Thymus (tissue), 11 donors: ENCODE results near the gene LTO1. TPM values are rescaled to one million over a fixed set of nuclear protein-coding genes. Genes with fewer than 3 reads are reported as not detected.

Experiments used
- DNase-seq, 9 donors: peaks; one replicate each; pipeline ENCODE4 v3.0.0-alpha.2; 2013; ENCODE audit warnings: low spot score in 9 of 9, low read depth in 6 of 9, missing footprints in 1 of 9
- H3K27ac ChIP-seq, 2 donors: one replicate each; pipeline ENCODE4 v1.5.1; 2013; ENCODE audit warnings: control low read depth in 1 of 2, low read depth in 1 of 2, low read length in 1 of 2, mild to moderate bottlenecking in 1 of 2, moderate library complexity in 1 of 2
- H3K27me3 ChIP-seq, 2 donors: one replicate each; pipeline ENCODE4 v1.5.1; 2013; ENCODE audit warnings: low read length in 1 of 2; ENCODE audit not compliant: control insufficient read depth in 2 of 2, insufficient read depth in 1 of 2
- H3K36me3 ChIP-seq, 2 donors: one replicate each; pipeline ENCODE4 v1.5.1; 2013; ENCODE audit warnings: low read length in 1 of 2, mild to moderate bottlenecking in 1 of 2, moderate library complexity in 1 of 2; ENCODE audit not compliant: control insufficient read depth in 2 of 2, insufficient read depth in 2 of 2
- H3K4me1 ChIP-seq, 2 donors: one replicate each; pipeline ENCODE4 v1.5.1; 2013; ENCODE audit warnings: low read length in 2 of 2; ENCODE audit not compliant: control insufficient read depth in 2 of 2, insufficient read depth in 2 of 2
- H3K4me3 ChIP-seq, 2 donors: one replicate each; pipeline ENCODE4 v1.5.1; 2013; ENCODE audit warnings: low read length in 2 of 2, control low read depth in 1 of 2, mild to moderate bottlenecking in 1 of 2
- H3K9me3 ChIP-seq, 2 donors: one replicate each; pipeline ENCODE4 v1.5.1; 2013; ENCODE audit warnings: low read length in 1 of 2, mild to moderate bottlenecking in 1 of 2; ENCODE audit not compliant: control insufficient read depth in 2 of 2, insufficient read depth in 1 of 2
- WGBS: extraction: QIAGEN DNeasy Blood & Tissue Kit; methylation state at CpG from one replicate; pipeline ENCODE4 v1.1.7; 2013; 5-methylcytosine and 5-hydroxymethylcytosine counted together
- polyA plus RNA-seq: library from polyadenylated mRNA; stranded (reverse); fragments of 200-250 nt; gene quantifications from one replicate; pipeline ENCODE4 v1.2.3, GENCODE V29; 2013
- total RNA-seq: library from RNA; stranded (reverse); fragments of 120-200 nt; gene quantifications from one replicate; pipeline ENCODE4 v1.2.4, GENCODE V29; 2013
- donor health status: healthy.

LTO1 gene
- total and polyA plus RNA-seq, 2 donors: 11.8 to 29.3 TPM

DNA sequence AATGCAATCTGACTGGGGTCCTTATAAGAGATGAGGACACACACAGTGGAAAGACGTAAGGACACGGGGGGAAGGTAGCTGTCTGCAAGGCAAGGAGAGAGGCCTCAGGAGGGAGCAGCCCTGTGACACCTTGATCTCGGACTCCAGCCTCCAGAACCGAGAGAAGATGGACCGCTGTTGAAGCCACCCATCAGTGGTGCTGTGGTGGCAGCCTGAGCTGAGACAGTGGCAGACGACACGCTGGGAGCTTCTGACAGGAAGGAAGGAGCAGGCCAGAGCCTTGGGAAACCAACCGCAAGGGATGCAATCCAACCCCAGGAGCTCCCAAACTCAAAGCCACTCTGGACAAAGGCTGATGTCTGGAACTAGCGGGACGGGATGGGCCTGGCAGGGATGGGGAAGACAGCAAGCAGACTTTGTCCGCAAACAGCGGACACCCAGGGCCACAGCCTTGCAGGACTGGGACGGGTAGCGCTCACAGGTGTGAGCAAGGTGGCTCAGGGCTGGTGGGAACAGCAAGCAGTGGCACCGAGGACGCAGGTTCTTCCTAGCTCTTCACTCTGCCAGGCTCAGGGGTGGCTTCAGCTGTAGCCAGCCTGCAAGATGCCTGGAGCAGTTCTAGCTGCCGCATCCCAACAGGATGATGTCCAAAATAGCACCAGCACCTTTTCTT lies 10.9 kb downstream of the LTO1 start:
- H3K36me3 ChIP-seq: peaks cover 32 to 59% of the 10 kb centered on the region in 2 donors
- H3K9me3 ChIP-seq: no peaks in the 10 kb centered on the region
- H3K4me3 ChIP-seq: no peak overlapping the region
- no peak overlapping the region for H3K27ac ChIP-seq
- WGBS: 98% methylated on average over 17 of the region's 17 CpGs
- H3K4me1 ChIP-seq: peaks cover 0 to 8% of the 10 kb centered on the region in 2 donors
- no peaks in the 10 kb centered on the region for H3K27me3 ChIP-seq
- DNase-seq: no peak

DNA sequence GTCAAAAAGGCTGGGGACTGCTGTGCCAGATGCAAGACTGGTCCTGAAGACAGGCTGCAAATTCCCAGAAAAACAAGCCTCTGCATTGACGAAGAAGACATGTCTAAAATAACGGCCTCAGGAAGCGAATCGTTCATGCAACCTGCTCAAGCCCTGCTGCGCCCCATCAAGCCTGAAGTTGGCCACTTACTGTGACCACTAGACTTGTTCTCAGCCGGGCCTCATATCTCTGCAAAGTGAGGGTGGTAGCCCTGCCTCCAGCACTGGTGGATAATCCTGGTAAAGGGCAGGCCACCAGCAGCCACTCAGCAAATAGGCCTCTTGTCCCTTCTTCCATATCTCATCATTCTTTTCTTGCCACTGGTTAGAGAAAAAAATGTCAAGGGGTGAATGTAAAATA lies 11.8 kb downstream of the LTO1 start:
- Histone ChIP-seq H3K27ac (no peak overlapping the region), H3K27me3 (no peaks in the 10 kb centered on the region), H3K4me3 (no peak overlapping the region), H3K4me1 (peaks cover 0 to 11% of the 10 kb centered on the region in 2 donors), H3K36me3 (peaks cover 27 to 55% of the 10 kb centered on the region in 2 donors), H3K9me3 (no peaks in the 10 kb centered on the region)
- WGBS: 96% methylated on average over 6 of the region's 6 CpGs
- DNase-seq: no peak

DNA sequence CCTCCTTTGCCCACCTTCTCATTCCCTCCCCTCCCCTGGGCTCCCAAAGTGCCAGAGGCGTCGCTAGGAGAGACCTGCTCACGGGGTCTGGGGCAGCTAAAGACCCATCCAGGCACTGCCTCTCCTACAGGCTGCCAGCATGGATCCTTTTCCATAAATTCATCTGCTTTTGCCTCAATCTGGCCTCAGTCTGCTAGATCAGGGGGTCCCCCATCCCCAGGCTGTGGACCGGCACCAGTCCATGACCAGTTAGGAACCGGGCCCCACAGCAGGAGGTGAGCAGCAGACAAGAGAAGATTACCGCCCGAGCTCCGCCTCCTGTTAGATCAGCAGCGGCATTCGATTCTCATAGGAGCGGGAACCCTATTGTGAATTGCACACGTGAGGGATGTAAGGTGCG lies 12.3 kb downstream of the LTO1 start:
- no peak for DNase-seq
- H3K27me3 ChIP-seq: no peaks in the 10 kb centered on the region
- H3K9me3 ChIP-seq: no peaks in the 10 kb centered on the region
- H3K36me3 ChIP-seq: peaks cover 27 to 51% of the 10 kb centered on the region in 2 donors
- no peak overlapping the region for H3K4me3 ChIP-seq
- 97% methylated on average over 13 of the region's 13 CpGs for WGBS
- H3K4me1 ChIP-seq: peaks cover 0 to 10% of the 10 kb centered on the region in 2 donors
- H3K27ac ChIP-seq: no peak overlapping the region

DNA sequence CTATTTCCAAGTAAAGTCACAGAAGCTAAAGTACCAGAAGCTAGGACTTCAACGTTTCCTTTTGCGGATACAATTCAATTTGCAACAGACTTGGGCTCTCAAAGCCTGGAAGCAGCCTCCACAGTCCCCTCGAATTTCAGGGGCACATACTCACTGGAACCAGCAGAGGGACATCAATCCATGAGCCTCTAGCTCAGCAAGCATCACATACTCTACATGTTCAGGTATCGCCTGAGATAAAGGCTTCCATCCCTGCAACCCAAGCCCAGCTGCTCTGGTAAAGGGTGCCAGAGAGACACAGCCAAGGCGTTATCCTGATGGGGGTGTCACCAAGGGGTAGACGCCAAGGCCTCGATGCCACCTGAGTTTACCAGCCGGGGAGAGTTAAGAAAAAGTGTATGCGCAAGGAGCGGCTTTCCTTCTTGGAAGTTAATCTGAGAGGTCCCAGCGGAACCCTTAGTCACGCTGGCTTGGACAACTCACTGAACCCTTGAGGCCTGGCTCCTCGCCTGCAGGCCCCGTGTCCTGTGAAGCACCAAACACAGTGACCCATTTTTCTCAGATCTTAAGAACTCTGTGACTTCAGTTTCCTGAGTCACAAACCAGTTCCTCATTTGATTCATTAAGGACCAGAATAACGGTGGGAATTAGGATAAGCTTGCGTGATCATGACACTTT lies 13.0 kb downstream of the LTO1 start:
- H3K27me3 ChIP-seq: no peaks in the 10 kb centered on the region
- WGBS: 91% methylated on average over 16 of the region's 16 CpGs
- H3K36me3 ChIP-seq: peaks cover 22 to 44% of the 10 kb centered on the region in 2 donors
- peaks cover 0 to 13% of the 10 kb centered on the region in 2 donors for H3K4me1 ChIP-seq
- no peaks in the 10 kb centered on the region for H3K9me3 ChIP-seq
- H3K4me3 ChIP-seq: no peak overlapping the region
- H3K27ac ChIP-seq: no peak overlapping the region
- DNase-seq: no peak

DNA sequence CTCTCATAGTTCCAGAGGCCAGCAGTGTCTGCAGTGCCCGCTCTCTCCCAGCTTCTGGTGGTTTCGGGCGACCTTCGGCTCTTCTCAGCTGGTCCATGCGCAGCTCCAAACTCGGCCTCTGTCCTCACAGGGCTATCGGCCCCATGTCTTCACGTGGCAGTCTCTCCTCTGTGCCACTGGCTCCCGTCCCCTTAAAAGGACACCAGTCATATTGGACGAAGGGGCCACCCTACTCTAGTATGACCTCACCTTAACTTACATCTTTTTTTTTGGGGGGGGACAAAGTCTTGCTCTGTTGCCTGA lies 13.8 kb downstream of the LTO1 start:
- H3K27ac ChIP-seq: no peak overlapping the region
- peaks cover 16 to 36% of the 10 kb centered on the region in 2 donors for H3K36me3 ChIP-seq
- WGBS: 79% methylated on average over 10 of the region's 10 CpGs
- DNase-seq: no peak
- H3K27me3 ChIP-seq: no peaks in the 10 kb centered on the region
- peaks cover 0 to 11% of the 10 kb centered on the region in 2 donors for H3K4me1 ChIP-seq
- H3K9me3 ChIP-seq: no peaks in the 10 kb centered on the region
- no peak overlapping the region for H3K4me3 ChIP-seq

DNA sequence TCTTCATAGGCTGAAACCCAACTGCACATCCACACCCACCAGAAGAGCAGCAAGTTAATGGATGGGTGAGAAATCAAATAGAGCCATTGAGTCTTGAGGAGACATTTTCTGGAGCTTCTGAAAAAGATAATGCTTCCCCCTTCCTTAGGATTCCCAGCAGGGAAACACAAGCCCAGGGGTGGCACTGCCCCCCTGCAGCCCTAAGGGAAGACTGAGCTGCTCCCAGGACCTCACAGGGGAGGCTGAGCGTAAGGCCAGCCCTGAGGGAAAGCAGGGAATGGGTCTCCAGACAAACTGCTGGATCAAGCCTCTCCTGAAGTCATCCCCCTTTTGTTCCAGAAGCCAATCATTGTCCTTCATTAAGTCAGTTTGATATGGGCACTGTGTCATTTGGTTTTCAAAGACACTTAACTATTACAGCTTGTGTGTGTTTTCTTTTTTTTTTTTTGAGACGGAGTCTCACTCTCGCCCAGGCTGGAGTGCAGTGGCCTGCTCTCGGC lies 15.1 kb downstream of the LTO1 start:
- peaks cover 0 to 11% of the 10 kb centered on the region in 2 donors for H3K4me1 ChIP-seq
- H3K36me3 ChIP-seq: peaks cover 11 to 26% of the 10 kb centered on the region in 2 donors
- no peaks in the 10 kb centered on the region for H3K9me3 ChIP-seq
- no peak overlapping the region for H3K27ac ChIP-seq
- H3K27me3 ChIP-seq: no peaks in the 10 kb centered on the region
- WGBS: 97% methylated on average over 4 of the region's 4 CpGs
- no peak overlapping the region for H3K4me3 ChIP-seq
- DNase-seq: no peak

DNA sequence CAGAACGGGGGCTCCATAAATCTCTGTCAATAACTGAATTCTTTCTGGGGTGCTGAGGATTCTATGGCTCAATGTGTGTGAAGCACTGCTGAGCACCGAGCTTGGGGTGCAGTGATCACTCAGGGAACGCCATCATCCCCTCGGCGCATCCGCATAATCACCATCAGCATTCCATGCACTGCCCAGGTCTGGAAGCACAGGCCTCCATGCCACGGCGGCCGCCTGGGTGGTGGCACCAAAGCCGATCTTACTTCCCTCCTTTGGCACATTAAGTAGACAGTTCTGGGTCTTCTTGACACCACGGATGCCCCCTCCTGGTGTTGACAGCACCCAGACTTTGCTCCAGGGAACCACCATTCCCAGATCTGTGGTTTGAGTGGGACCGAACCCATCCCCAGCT lies 15.6 kb downstream of the LTO1 start:
- H3K27ac ChIP-seq: no peak overlapping the region
- no peak overlapping the region for H3K4me3 ChIP-seq
- DNase-seq: no peak
- peaks cover 7 to 21% of the 10 kb centered on the region in 2 donors for H3K36me3 ChIP-seq
- 97% methylated on average over 12 of the region's 12 CpGs for WGBS
- H3K9me3 ChIP-seq: no peaks in the 10 kb centered on the region
- H3K27me3 ChIP-seq: no peaks in the 10 kb centered on the region
- H3K4me1 ChIP-seq: peaks cover 0 to 11% of the 10 kb centered on the region in 2 donors

DNA sequence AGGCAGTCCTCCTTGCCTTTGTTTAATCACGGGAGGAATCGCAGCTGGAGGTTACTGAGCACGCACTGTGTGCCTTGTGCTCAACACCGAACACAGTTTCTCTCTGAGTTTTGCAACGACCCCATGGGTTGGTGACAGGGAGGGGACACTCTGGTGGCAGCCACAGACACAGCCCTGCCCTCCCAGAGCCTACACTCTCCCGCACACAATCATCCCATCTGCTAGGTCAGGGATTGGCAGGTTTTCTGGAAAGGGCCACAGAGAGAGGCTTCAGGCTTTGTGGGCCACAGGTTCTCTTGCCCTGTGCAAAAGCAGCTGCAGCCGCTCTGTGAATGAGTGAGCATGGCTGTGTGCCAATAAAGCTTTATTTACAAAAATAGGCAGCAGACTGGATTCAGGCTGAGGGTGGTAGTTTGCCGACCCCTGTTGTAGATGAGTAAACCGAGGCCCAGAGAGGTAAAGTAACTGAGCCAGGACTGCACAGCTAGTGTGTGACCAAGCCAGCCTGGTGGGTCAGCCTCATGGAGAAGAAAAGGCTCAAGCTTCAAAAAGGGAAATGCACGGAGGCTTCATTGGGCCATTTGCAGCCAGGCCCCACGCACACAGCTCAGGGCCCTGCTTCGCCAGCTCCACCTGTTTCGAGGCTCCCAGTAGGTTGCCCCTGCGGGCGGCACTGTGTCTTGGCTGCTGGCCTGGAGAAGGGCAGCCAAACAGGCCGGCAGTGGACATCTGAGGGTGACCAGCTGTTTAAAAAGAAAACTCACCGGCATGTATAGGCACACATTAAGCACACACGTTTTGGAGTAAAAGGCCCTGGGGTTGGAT lies 16.3 kb downstream of the LTO1 start:
- DNase-seq: no peak
- no peak overlapping the region for H3K27ac ChIP-seq
- no peaks in the 10 kb centered on the region for H3K27me3 ChIP-seq
- H3K4me3 ChIP-seq: no peak overlapping the region
- peaks cover 2 to 14% of the 10 kb centered on the region in 2 donors for H3K36me3 ChIP-seq
- H3K9me3 ChIP-seq: no peaks in the 10 kb centered on the region
- H3K4me1 ChIP-seq: peaks cover 0 to 11% of the 10 kb centered on the region in 2 donors
- WGBS: 96% methylated on average over 18 of the region's 18 CpGs
